GM21515 (cell line): ENCODE results near the gene FARSB.
A peak's percentile ranks its signal among the peaks of the same experiment; 100 is the strongest.
"Not testable (repeated sequence)": the region's sequence is repeated elsewhere in the genome, so short reads cannot be mapped to it uniquely, and the experiment has no call there.

Experiments
- ATAC-seq: cut with Tn5 transposase; IDR thresholded peaks from one replicate; pipeline ENCODE4 v1.9.1; 2021; ENCODE audit not compliant: unreplicated experiment

The FARSB gene

DNA sequence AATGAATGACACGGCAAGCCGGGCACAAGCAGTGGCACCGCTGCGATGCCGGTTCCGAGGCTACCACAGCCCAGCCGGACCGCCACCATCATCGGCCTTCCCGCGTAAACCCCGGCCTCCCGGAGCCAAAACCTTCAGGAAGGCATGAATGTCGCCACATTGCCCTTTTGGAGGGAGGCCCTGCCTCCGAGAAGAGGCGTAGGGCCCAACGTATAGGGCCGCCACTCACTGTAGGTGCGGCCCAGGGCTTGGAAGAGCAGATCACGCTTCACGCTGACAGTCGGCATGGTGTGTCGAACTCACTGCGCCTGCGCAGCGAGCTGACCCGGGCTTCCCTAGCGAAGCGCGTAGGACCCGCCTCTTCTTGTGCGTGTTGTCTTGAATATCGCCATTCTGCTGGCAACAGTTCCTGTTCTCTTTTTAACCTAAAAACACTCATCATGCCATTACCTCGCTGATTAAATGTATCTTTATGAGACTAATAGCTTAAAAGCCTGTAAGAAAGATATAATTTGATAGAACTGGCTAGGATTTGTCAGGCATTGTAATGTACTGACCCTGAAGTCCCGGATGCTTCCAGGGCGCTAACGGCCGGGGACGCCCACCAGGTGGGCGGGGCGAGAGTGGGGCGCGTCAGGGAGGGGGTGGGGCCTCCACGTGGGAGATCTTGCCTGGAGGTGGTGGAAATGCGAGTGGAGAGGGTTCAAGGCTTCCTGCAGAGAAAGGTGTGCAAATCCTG, at the start of gene FARSB:
Gene FARSB (minus strand): TSS at position 306 of the 739 bp plus-strand sequence. CDS start 19 bp downstream, at position 287.
- ATAC-seq: peak; percentile 90

DNA sequence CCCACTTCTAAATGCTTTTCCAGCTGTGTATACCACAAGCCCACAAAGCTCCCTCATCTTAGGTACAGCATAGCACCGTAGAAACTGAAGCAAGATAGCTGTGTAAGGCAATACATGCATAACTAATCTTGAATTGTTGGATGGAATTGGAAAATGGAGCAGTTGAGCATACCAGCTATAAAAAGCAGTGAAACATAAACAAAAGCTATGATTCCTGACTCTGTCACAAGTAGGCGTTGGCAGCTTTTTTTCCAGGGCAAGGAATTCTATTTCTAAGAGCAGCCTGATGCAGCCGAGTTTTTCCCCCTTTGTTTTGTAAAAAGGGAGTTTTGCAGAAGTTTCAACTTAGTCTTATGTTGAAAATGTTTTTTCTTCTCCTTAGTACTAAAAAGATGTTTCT, 48.0 kb upstream of the FARSB start:
- no peak for ATAC-seq

DNA sequence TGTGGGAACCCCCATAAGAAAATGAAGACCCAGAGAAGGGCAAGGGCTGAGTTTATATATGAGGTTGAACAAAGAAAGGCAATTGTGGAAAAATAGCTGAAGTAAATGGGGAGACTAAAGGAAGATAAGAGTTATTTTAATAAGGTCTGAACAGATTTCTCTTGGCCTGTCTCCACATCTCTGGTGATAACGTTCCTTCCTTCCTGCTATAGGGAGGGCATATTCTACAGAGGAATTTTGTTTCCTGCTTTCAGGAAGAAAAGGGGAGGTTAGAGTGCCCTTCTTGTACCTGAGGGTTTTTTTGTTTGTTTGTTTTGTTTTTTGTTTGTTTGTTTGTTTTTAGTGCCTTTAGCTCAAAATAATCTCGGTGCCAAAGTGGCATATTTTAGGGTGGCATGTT, 47.2 kb upstream of the FARSB start:
- ATAC-seq: no peak

DNA sequence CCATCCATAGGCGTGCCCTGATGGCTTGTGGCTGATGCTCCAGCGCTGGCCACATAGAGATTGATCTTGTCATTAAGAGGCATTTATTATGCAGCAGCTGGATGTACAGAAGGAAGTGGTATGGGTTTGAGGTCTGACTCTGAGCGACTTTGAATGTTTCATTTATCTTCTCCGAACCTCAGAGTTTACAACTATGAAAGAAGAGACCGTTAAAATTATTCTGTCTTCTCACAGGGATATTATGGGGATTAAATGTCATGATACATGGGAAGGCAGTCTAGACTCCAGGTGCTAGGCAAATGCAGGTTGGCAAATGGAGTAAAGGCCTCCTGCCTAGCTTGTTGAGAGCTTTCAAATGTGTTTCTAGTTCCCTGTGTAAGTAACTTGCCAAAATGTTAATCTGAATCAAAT, 45.8 kb upstream of the FARSB start:
- ATAC-seq: no peak

DNA sequence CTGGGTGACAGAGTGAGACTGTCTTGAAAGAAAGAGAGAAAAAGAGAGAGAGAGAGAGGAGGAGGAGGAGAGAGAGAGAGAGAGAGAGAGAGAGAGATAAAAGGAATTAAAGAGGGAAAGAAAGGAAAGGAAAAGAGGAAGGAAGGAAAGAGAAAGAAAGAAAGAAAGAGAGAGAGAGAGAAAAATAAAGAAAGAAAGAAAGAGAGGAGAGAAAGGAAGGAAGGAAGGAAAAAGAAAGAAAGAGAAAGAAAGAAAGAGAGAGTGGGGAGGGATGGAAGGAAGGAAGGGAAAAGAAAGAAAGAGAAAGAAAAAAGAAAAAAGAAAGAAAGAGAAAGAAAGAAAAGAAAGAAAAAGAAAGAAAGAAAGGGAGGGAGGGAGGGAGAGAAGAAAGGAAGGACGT, 45.3 kb upstream of the FARSB start:
- no peak for ATAC-seq

DNA sequence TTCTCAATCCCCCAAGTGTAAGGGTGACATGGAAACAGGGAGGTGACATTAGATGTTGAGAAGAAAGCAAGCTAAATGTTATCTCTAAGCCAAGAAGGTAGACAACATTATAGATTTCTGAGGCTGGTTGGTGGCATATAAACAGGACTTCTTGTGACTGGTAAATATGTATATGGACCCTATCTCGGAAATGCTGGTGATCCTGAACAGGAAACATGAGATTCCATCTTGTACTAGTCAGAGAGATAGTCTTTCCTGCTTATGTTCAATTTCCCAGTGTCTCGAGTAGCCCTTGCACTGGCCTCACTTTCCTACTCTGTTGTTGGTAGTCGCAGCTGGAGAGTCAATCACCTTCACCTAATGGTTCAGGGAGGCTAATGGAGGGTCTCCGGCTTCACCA, 42.4 kb upstream of the FARSB start:
- no peak for ATAC-seq

DNA sequence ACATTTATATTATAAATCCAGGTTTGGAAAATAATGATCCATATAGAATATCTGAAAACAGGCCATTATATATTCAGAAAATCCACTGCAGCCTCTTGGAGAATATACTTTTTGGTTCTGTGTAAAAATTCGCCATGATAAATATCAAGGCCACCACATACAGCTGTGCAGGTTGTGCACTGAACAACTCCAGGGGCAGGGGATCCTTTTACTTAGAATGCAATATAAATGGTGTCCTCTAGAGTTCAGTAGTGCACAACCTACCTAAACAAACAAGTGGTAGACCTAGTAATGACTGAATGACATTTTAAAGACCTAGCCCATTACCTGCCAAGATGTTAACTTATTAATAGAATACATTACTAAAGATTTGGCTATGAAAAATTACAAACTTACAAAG, 37.9 kb upstream of the FARSB start:
- peak; percentile 50 for ATAC-seq

GRCh38 chr2:222693413-222693812, 37.5 kb upstream of the FARSB start:
- ATAC-seq: not testable (repeated sequence)

DNA sequence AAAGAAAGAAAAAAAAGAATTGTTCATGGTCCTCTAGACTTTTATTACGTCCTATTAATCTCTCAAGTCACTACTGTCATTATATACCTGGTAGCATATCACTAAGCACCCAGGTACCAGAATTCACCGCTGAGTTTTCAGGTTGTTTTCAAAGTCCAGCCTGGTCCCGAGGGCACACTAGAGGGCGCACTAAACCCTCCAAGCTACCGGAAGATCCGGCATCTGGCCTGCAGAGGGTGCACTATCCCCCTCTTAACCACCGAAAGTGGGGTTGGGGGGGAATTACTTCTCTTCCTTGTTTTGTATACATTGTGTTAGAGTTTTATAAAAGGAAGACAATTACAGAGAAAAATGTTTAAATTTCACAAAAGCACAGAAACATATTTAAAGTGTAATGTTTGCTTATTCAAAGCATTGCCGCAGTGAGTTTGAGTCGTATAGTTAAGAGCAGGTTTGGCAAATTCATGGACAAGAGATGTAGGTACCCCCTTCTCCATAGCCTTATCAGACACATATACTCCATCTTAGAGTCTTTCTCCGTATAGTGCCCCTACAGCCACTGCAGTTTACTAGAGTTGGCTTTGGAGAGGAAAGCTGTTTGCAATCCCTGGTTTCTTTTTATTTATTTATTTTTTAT, 34.8 kb upstream of the FARSB start:
- ATAC-seq: peak; percentile 96

- ATAC-seq: no peak
Observed at GRCh38 chr2:222689322-222689721, 33.4 kb upstream of the FARSB start.

GRCh38 chr2:222688917-222689316, 33.0 kb upstream of the FARSB start:
- ATAC-seq: no peak

GRCh38 chr2:222686086-222686750, 30.3 kb upstream of the FARSB start:
- no peak for ATAC-seq

DNA sequence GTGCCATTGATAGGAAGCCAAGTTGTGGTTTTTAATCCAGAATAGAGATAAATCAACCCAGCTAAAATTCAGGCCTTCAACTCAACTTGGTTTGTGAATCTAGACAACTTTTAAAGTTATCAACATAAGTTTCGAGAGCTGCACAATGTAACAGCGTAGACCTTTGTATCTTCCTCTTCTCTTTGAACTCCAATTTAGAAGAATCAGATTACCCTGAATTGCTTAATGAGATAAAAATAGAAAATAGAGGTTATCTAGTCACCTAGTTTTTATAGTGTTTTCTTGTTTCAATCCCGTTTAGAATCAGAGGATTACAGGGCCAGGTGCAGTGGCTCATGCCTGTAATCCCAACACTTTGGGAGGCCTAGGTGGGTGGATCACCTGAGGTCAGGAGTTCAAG, 27.9 kb upstream of the FARSB start:
- no peak for ATAC-seq

DNA sequence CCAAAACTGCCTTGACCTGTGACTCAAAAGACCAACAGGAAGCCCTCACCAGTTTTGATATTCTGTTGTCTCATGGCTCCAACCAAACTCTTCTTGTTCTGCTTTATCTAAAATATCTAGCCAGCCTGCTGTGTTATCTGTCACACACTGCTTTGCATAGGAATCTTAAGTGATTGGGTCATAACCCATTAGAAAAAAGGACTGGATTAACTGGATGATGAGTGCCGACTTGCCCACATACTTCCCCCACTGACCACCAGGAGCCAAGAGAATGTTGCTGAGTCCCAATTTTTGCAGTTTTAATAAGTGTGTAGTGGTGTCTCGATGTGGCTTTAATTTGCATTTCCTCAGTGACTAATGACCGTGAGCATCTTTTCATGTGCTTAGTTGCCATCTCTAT, 22.1 kb upstream of the FARSB start:
- no peak for ATAC-seq

GRCh38 chr2:222673883-222674282, 18.0 kb upstream of the FARSB start:
- ATAC-seq: no peak

DNA sequence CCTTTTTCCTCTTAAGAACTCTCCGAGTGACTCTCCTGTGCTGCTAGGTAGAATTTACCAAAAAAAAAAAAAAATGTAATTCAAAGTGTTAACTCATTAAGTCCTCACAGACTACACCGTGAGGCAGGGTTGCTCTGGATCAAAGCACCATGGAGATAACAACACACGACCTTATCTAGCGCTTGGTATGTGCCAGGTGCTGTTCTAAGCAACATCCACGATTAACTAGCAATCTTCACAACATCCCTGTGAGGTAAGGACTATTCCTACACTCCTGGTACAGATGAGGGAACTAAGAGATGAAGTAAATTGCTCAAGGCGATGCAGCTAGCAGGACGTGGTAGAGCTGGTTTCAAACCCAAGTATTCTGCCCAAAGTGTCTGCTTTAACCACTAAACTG, 17.4 kb upstream of the FARSB start:
- ATAC-seq: no peak

GRCh38 chr2:222672068-222672401, 16.1 kb upstream of the FARSB start:
- no peak for ATAC-seq

DNA sequence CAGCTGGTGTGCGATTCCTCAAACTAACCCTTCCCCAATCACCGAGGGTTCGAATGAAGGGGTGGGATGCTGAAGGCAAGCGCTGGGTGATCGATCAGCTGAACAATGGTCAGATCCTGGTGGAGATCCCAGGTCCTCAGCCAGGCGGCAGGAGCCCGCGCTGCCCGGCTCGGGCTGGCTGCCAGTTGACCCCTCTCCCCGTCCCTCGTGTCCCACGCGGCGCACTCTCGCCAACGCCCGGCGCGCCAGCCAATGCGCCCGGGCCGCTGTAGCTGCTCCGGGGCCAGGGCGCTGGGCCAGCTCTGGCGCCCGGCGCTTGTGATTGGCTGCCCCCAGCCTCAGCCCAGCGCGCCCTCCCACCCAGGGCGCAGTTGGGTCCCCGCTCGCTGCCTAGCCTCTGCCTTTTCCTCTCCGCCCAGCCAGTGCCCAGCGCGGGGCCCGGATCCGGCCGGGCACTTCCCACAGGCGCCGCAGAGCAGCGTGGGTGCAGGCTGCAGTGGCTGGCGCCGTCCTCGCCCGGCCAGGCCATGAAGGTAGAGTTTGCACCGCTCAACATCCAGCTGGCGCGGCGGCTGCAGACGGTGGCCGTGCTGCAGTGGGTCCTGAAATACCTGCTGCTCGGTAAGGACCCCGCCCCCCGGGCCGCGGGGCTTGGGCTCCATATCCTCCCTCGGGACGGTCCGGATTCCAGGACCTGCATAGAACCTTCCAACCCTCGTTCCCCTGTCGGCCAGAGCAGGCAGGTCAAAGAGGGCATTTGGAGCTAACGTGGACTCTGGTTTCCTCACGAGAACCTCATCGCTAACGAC, 15.6 kb upstream of the FARSB start, which contains the start of gene MOGAT1:
Gene MOGAT1 (plus strand): TSS at position 400 of the 809 bp plus-strand sequence. CDS start 128 bp downstream, at position 528.
- ATAC-seq: no peak

- no peak for ATAC-seq
Observed at GRCh38 chr2:222670191-222671038, 14.5 kb upstream of the FARSB start.

DNA sequence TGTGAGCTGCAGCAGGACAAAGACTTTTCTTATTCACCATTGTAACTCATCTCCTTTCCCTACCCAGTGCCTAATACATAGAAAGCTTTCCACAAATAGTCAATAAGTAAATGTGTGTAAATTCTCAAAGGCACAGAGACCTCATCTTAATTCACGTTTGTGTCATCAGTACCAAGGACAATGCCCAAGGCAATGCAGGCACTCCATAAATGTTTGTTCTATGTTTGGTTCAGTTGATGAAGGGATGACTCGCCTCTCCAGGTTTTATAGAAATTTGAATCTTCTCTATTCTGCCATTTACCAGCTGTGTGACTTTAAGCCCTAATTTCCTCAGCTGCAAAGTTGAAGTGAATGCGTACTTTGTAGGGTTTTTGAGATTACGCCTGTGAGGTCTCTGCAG, 13.5 kb upstream of the FARSB start:
- no peak for ATAC-seq
